Activated CD4-positive, alpha-beta T cell treated with anti-CD3 and anti-CD28 coated beads for 36 hours (primary cell): ENCODE data around the gene ASTN2. TPM values are rescaled to one million over a fixed set of nuclear protein-coding genes. Genes with fewer than 3 reads are reported as not detected.

Source experiments
- ATAC-seq: fragments of 200-7000 bp; cut with Tn5 transposase; one replicate; pipeline ENCODE4 v1.10.0; 2021; ENCODE audit warnings: mild to moderate bottlenecking, moderate library complexity
- CTCF ChIA-PET: fragments of 350-600 bp; sonication (Branson Sonifier 250); formaldehyde crosslinking; loops from one replicate; lab custom pipeline; 2021; ENCODE audit warnings: antibody characterized with exemption; lab: Charles Lee
- POLR2A ChIA-PET: fragments of 350-600 bp; sonication (Branson Sonifier 250); formaldehyde crosslinking; loops from one replicate; lab custom pipeline; 2021; ENCODE audit warnings: antibody characterized with exemption, inconsistent platforms; lab: Charles Lee
- DNase-seq: peaks from one replicate; pipeline ENCODE4 v3.0.0-alpha.2; 2020
- H3K27ac Mint-ChIP-seq: one replicate; pipeline ENCODE4 v1.8.0; 2021; ENCODE audit warnings: mixed read lengths
- H3K27me3 Mint-ChIP-seq: one replicate; pipeline ENCODE4 v1.8.0; 2021; ENCODE audit warnings: mixed read lengths
- H3K36me3 Mint-ChIP-seq: one replicate; pipeline ENCODE4 v1.8.0; 2021; ENCODE audit warnings: low read depth, mixed read lengths
- H3K4me1 Mint-ChIP-seq: one replicate; pipeline ENCODE4 v1.8.0; 2021; ENCODE audit warnings: mixed read lengths
- H3K4me3 Mint-ChIP-seq: one replicate; pipeline ENCODE4 v1.8.0; 2021; ENCODE audit warnings: mild to moderate bottlenecking, moderate library complexity, mixed read lengths
- H3K9me3 Mint-ChIP-seq: one replicate; pipeline ENCODE4 v1.8.0; 2021; ENCODE audit warnings: low read depth, mixed read lengths
- intact Hi-C, 2 experiments: fragments of 100-400 bp; cut with DNase I in 1 of 2; cut with micrococcal nuclease in 1 of 2; formaldehyde crosslinking; loops; one replicate each; pipeline versions ENCODE4 v1.14.2 to v1.15.1; 2022 to 2024; cut with DNase I, micrococcal nuclease
- total RNA-seq, 2 experiments: library from RNA; stranded (reverse); gene quantifications; one replicate each; pipeline ENCODE4 v1.2.3, GENCODE V29; 2021

ASTN2 gene
- total RNA-seq, 2 experiments from 2014 or later = 3.0 to 4.2 TPM

GRCh38 chr9:116798521-116798920 lies 616.3 kb downstream of the ASTN2 start:
- no peaks in the 10 kb centered on the region for H3K36me3 Mint-ChIP-seq
- intact Hi-C loops = no loop called here
- no peaks in the 10 kb centered on the region for H3K4me1 Mint-ChIP-seq
- H3K9me3 Mint-ChIP-seq = peaks cover 3% of the 10 kb centered on the region
- DNase-seq = no peak
- no peak overlapping the region for H3K4me3 Mint-ChIP-seq
- H3K27ac Mint-ChIP-seq = no peak overlapping the region
- ChIA-PET POLR2A (no interaction called here), CTCF (no interaction called here)
- ATAC-seq = no peak
- H3K27me3 Mint-ChIP-seq = peaks cover 6% of the 10 kb centered on the region

- H3K9me3 Mint-ChIP-seq = peaks cover 3% of the 10 kb centered on the region
- intact Hi-C loops = no loop called here
- DNase-seq (no peak), ATAC-seq (no peak)
- H3K36me3 Mint-ChIP-seq = no peaks in the 10 kb centered on the region
- H3K27ac Mint-ChIP-seq = no peak overlapping the region
- POLR2A ChIA-PET = no interaction called here
- H3K4me3 Mint-ChIP-seq = no peak overlapping the region
- CTCF ChIA-PET = no interaction called here
- H3K4me1 Mint-ChIP-seq = no peaks in the 10 kb centered on the region
- H3K27me3 Mint-ChIP-seq = peaks cover 6% of the 10 kb centered on the region
Measured at GRCh38 chr9:116797276-116797675, 617.6 kb downstream of the ASTN2 start.

GRCh38 chr9:116796669-116797068 lies 618.2 kb downstream of the ASTN2 start:
- ATAC-seq (no peak), DNase-seq (no peak)
- Mint-ChIP-seq H3K27ac (no peak overlapping the region), H3K9me3 (peaks cover 3% of the 10 kb centered on the region), H3K36me3 (no peaks in the 10 kb centered on the region), H3K27me3 (peaks cover 6% of the 10 kb centered on the region), H3K4me1 (no peaks in the 10 kb centered on the region), H3K4me3 (no peak overlapping the region)
- ChIA-PET POLR2A (no interaction called here), CTCF (no interaction called here)
- intact Hi-C loops = no loop called here

- ChIA-PET POLR2A (no interaction called here), CTCF (no interaction called here)
- peaks cover 3% of the 10 kb centered on the region for H3K9me3 Mint-ChIP-seq
- H3K27me3 Mint-ChIP-seq = peaks cover 6% of the 10 kb centered on the region
- no peaks in the 10 kb centered on the region for H3K36me3 Mint-ChIP-seq
- DNase-seq = no peak
- no peak overlapping the region for H3K27ac Mint-ChIP-seq
- intact Hi-C loops = no loop called here
- no peak for ATAC-seq
- H3K4me3 Mint-ChIP-seq = no peak overlapping the region
- no peaks in the 10 kb centered on the region for H3K4me1 Mint-ChIP-seq
Measured at GRCh38 chr9:116795821-116796220, 619.0 kb downstream of the ASTN2 start.

- Mint-ChIP-seq H3K4me1 (no peaks in the 10 kb centered on the region), H3K4me3 (no peak overlapping the region), H3K27me3 (peaks cover 4% of the 10 kb centered on the region), H3K27ac (no peak overlapping the region), H3K9me3 (peaks cover 3% of the 10 kb centered on the region), H3K36me3 (no peaks in the 10 kb centered on the region)
- CTCF ChIA-PET = no interaction called here
- intact Hi-C loops = no loop called here
- POLR2A ChIA-PET = no interaction called here
- no peak for DNase-seq
- no peak for ATAC-seq
Measured at GRCh38 chr9:116792271-116792670, 622.6 kb downstream of the ASTN2 start.

GRCh38 chr9:116791326-116791725 lies 623.5 kb downstream of the ASTN2 start:
- Mint-ChIP-seq H3K9me3 (peaks cover 3% of the 10 kb centered on the region), H3K4me1 (no peaks in the 10 kb centered on the region), H3K36me3 (no peaks in the 10 kb centered on the region), H3K4me3 (no peak overlapping the region), H3K27me3 (peaks cover 5% of the 10 kb centered on the region), H3K27ac (no peak overlapping the region)
- ChIA-PET CTCF (no interaction called here), POLR2A (no interaction called here)
- DNase-seq (no peak), ATAC-seq (no peak)
- intact Hi-C loops = no loop called here

- intact Hi-C loops = no loop called here
- POLR2A ChIA-PET = no interaction called here
- ATAC-seq = no peak
- no peaks in the 10 kb centered on the region for H3K36me3 Mint-ChIP-seq
- H3K4me3 Mint-ChIP-seq = no peak overlapping the region
- no peak for DNase-seq
- CTCF ChIA-PET = no interaction called here
- H3K27ac Mint-ChIP-seq = no peak overlapping the region
- H3K9me3 Mint-ChIP-seq = no peaks in the 10 kb centered on the region
- H3K27me3 Mint-ChIP-seq = peaks cover 13% of the 10 kb centered on the region
- H3K4me1 Mint-ChIP-seq = no peaks in the 10 kb centered on the region
Measured at GRCh38 chr9:116789081-116789480, 625.8 kb downstream of the ASTN2 start.

GRCh38 chr9:116786737-116787136 lies 628.1 kb downstream of the ASTN2 start:
- Mint-ChIP-seq H3K36me3 (no peaks in the 10 kb centered on the region), H3K27me3 (peaks cover 17% of the 10 kb centered on the region), H3K9me3 (no peaks in the 10 kb centered on the region), H3K27ac (no peak overlapping the region), H3K4me1 (no peaks in the 10 kb centered on the region), H3K4me3 (no peak overlapping the region)
- ATAC-seq (no peak), DNase-seq (no peak)
- ChIA-PET POLR2A (no interaction called here), CTCF (no interaction called here)
- intact Hi-C loops = no loop called here

DNA sequence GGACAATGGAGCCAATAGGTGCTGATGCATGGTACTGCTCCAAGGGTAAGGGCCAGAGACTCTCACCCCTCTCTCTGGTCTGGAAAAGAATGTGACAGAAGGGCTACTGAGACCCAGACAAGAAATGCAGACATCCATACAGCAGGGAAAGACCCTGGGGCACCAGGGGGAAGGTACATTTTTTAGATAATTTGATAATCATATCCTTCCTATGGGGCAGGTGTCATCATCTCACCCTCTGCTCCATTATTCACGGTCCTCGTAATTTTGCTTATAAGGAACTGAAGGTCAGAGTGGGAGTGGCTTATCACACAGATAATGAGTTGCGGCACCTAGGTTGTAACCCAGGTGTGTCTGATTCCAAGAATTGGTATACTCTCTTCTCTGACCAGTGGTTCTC lies 637.7 kb downstream of the ASTN2 start:
- no peaks in the 10 kb centered on the region for H3K4me1 Mint-ChIP-seq
- no peak overlapping the region for H3K27ac Mint-ChIP-seq
- no peaks in the 10 kb centered on the region for H3K36me3 Mint-ChIP-seq
- ATAC-seq = no peak
- ChIA-PET CTCF (no interaction called here), POLR2A (no interaction called here)
- H3K9me3 Mint-ChIP-seq = no peaks in the 10 kb centered on the region
- no peak for DNase-seq
- intact Hi-C loops = no loop called here
- H3K27me3 Mint-ChIP-seq = peaks cover 11% of the 10 kb centered on the region
- H3K4me3 Mint-ChIP-seq = no peak overlapping the region

GRCh38 chr9:116774421-116775180 lies 640.3 kb downstream of the ASTN2 start:
- Mint-ChIP-seq H3K9me3 (no peaks in the 10 kb centered on the region), H3K27ac (no peak overlapping the region), H3K4me1 (no peaks in the 10 kb centered on the region), H3K4me3 (no peak overlapping the region), H3K27me3 (peaks cover 13% of the 10 kb centered on the region), H3K36me3 (no peaks in the 10 kb centered on the region)
- ChIA-PET POLR2A (interaction anchor here (0.7 kb wide), 1 partner anchor 26 kb away, joined by 6 read pairs; no protein-coding TSS in a partner anchor), CTCF (no interaction called here)
- intact Hi-C loops = no loop called here
- ATAC-seq = no peak
- DNase-seq = no peak

GRCh38 chr9:116767219-116767618 lies 647.6 kb downstream of the ASTN2 start:
- no peak for ATAC-seq
- ChIA-PET POLR2A (no interaction called here), CTCF (interaction anchor here (0.6 kb wide), 1 partner anchor 205 kb away, joined by 3 read pairs; no protein-coding TSS in a partner anchor)
- Mint-ChIP-seq H3K9me3 (no peaks in the 10 kb centered on the region), H3K36me3 (no peaks in the 10 kb centered on the region), H3K27ac (no peak overlapping the region), H3K4me1 (no peaks in the 10 kb centered on the region), H3K4me3 (no peak overlapping the region), H3K27me3 (peaks cover 2% of the 10 kb centered on the region)
- no peak for DNase-seq
- intact Hi-C loops = no loop called here

DNA sequence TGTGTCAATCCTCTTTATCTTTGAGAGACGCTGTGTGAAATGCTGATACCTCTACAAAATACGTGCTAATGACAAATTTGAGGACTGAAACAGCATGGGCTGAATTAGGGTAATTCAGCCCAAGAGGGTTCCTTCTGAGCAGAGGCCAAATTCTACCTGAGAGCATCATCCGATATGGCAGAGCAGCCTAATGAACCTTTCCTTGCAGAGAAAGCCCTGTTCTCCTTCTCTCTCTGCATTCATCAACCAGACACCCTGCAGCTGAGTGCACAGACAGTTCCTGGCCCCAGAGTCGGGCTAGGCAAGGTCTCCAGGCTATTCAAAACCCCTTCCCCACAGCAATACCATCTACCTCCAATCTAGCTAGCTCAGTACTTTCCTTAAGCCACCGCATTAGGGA lies 649.8 kb downstream of the ASTN2 start:
- no peak for ATAC-seq
- no peaks in the 10 kb centered on the region for H3K36me3 Mint-ChIP-seq
- intact Hi-C loops = no loop called here
- ChIA-PET CTCF (no interaction called here), POLR2A (no interaction called here)
- no peaks in the 10 kb centered on the region for H3K9me3 Mint-ChIP-seq
- H3K27me3 Mint-ChIP-seq = no peaks in the 10 kb centered on the region
- H3K27ac Mint-ChIP-seq = no peak overlapping the region
- no peak for DNase-seq
- H3K4me1 Mint-ChIP-seq = no peaks in the 10 kb centered on the region
- no peak overlapping the region for H3K4me3 Mint-ChIP-seq
